IMR-90 (cell line): ENCODE measurements around the gene DLL4. TPM values are rescaled to one million over a fixed set of nuclear protein-coding genes. Genes with fewer than 3 reads are reported as not detected.

Source experiments
- ATAC-seq: fragments of 200-7000 bp; cut with Tn5 transposase; 2 replicates; pipeline ENCODE4 v1.9.1; 2020; ENCODE audit warnings: low read depth, mild to moderate bottlenecking, moderate library complexity
- BruUV-seq: library from RNA; stranded (reverse); fragments of 400-500 nt; replicated peaks from 2 replicates; lab custom pipeline; 2021; lab: Mats Ljungman, UMichigan
- CTCF ChIA-PET: fragments of 300-600 bp; formaldehyde crosslinking; extraction: SDS; loops from one replicate; lab custom pipeline; 2021; ENCODE audit warnings: antibody characterized with exemption; lab: Yijun Ruan, JAX
- POLR2A ChIA-PET: fragments of 300-600 bp; sonication (Branson Sonifier 250); formaldehyde crosslinking; loops from one replicate; lab custom pipeline; 2022; ENCODE audit warnings: antibody characterized with exemption; ENCODE audit not compliant: unreplicated experiment; lab: Charles Lee
- DNase-seq: peaks from one replicate; pipeline ENCODE4 v3.0.0; 2013
- H2AFZ ChIP-seq: replicated peaks from 2 replicates; pipeline ENCODE3; 2013; ENCODE audit warnings: low read length, mild to moderate bottlenecking; ENCODE audit not compliant: poor library complexity
- H2AK5ac ChIP-seq: 2 replicates; pipeline ENCODE4 v1.6.1; 2013; ENCODE audit warnings: low read depth, low read length, inconsistent platforms
- H2AK9ac ChIP-seq: replicated peaks from 2 replicates; pipeline ENCODE3; 2013; ENCODE audit warnings: mild to moderate bottlenecking, low read depth, low read length, moderate library complexity; ENCODE audit not compliant: poor library complexity
- H2BK120ac ChIP-seq: 2 replicates; pipeline ENCODE4 v1.6.1; 2013; ENCODE audit warnings: low read depth, low read length, inconsistent platforms
- H2BK15ac ChIP-seq: 3 replicates; pipeline ENCODE4 v1.6.1; 2013; ENCODE audit warnings: low read depth, low read length, inconsistent platforms
- H2BK20ac ChIP-seq: 2 replicates; pipeline ENCODE4 v1.6.1; 2013; ENCODE audit warnings: low read depth, mild to moderate bottlenecking, inconsistent platforms, low read length, moderate library complexity
- H2BK5ac ChIP-seq: 2 replicates; pipeline ENCODE4 v1.6.1; 2013; ENCODE audit warnings: mild to moderate bottlenecking, low read depth, low read length, inconsistent platforms; ENCODE audit not compliant: poor library complexity, severe bottlenecking
- H3K14ac ChIP-seq: replicated peaks from 2 replicates; pipeline ENCODE4 v1.6.1; 2013; ENCODE audit warnings: low read depth, low read length, inconsistent platforms
- H3K18ac ChIP-seq: 2 replicates; pipeline ENCODE4 v1.6.1; 2013; ENCODE audit warnings: low read depth, low read length, control low read depth
- H3K23ac ChIP-seq: 2 replicates; pipeline ENCODE4 v1.6.1; 2013; ENCODE audit warnings: low read depth, low read length, inconsistent platforms
- H3K27ac ChIP-seq: 2 replicates; pipeline ENCODE4 v1.5.1; 2013; ENCODE audit warnings: mild to moderate bottlenecking, control low read depth, low read length; ENCODE audit not compliant: insufficient read depth
- H3K27me3 ChIP-seq: 2 replicates; pipeline ENCODE4 v1.6.1; 2013; ENCODE audit warnings: low read length; ENCODE audit not compliant: control insufficient read depth, insufficient read depth
- H3K36me3 ChIP-seq: 2 replicates; pipeline ENCODE4 v1.6.1; 2013; ENCODE audit warnings: low read length, mixed read lengths; ENCODE audit not compliant: control insufficient read depth, insufficient read depth
- H3K4ac ChIP-seq: 2 replicates; pipeline ENCODE4 v1.6.1; 2013; ENCODE audit warnings: low read depth, low read length, inconsistent platforms
- H3K4me1 ChIP-seq: 2 replicates; pipeline ENCODE4 v1.6.1; 2013; ENCODE audit warnings: low read length, mixed read lengths; ENCODE audit not compliant: control insufficient read depth, insufficient read depth
- H3K4me2 ChIP-seq: 2 replicates; pipeline ENCODE4 v1.6.1; 2013; ENCODE audit warnings: low read depth, mild to moderate bottlenecking, control low read depth, low read length, moderate library complexity
- H3K4me3 ChIP-seq: 2 replicates; pipeline ENCODE4 v1.5.1; 2013; ENCODE audit warnings: low read depth, mild to moderate bottlenecking, control low read depth, low read length, moderate library complexity; ENCODE audit not compliant: insufficient read depth
- H3K56ac ChIP-seq: 2 replicates; pipeline ENCODE4 v1.6.1; 2013; ENCODE audit warnings: low read length, inconsistent platforms; ENCODE audit not compliant: insufficient read depth; ENCODE audit errors: extremely low read depth
- H3K79me1 ChIP-seq, 2 experiments: 2 replicates each; pipeline ENCODE4 v1.6.1; 2013; ENCODE audit warnings: low read length in 2 of 2, inconsistent platforms in 1 of 2, low read depth in 1 of 2
- H3K9ac ChIP-seq: 2 replicates; pipeline ENCODE4 v1.6.1; 2013; ENCODE audit warnings: low read depth, low read length, control low read depth
- H3K9me1 ChIP-seq: 2 replicates; pipeline ENCODE4 v1.6.1; 2013; ENCODE audit warnings: low read length, inconsistent platforms; ENCODE audit not compliant: insufficient read depth
- H3K9me3 ChIP-seq: 2 replicates; pipeline ENCODE4 v1.6.1; 2013; ENCODE audit warnings: low read length; ENCODE audit not compliant: control insufficient read depth, insufficient read depth
- H4K20me1 ChIP-seq: 2 replicates; pipeline ENCODE4 v1.6.1; 2013; ENCODE audit warnings: low read length, inconsistent platforms; ENCODE audit not compliant: insufficient read depth
- H4K5ac ChIP-seq: 2 replicates; pipeline ENCODE4 v1.6.1; 2013; ENCODE audit warnings: mild to moderate bottlenecking, low read depth, low read length, control low read depth
- H4K8ac ChIP-seq, 2 experiments: 2 replicates each; pipeline ENCODE4 v1.6.1; 2013; ENCODE audit warnings: low read depth in 2 of 2, low read length in 2 of 2, control low read depth in 1 of 2, inconsistent platforms in 1 of 2
- H4K91ac ChIP-seq: 2 replicates; pipeline ENCODE4 v1.6.1; 2013; ENCODE audit warnings: low read depth, low read length, inconsistent platforms; ENCODE audit not compliant: insufficient read depth
- BHLHE40 ChIP-seq: fragments of 150-350 bp; IDR thresholded peaks from 2 replicates; pipeline ENCODE4 v1.6.1; 2016; ENCODE audit warnings: mild to moderate bottlenecking, low read depth, low read length
- CEBPB ChIP-seq: IDR thresholded peaks from 2 replicates; pipeline ENCODE4 v1.6.1; 2012; ENCODE audit warnings: low read depth, low read length, improper control_type of control experiment
- CHD1 ChIP-seq: IDR thresholded peaks from 2 replicates; pipeline ENCODE4 v1.6.1; 2012; ENCODE audit warnings: low read depth, low read length, improper control_type of control experiment
- CTCF ChIP-seq: conservative IDR thresholded peaks from 2 replicates; pipeline ENCODE4 v1.5.1; 2012; ENCODE audit warnings: mild to moderate bottlenecking, low read depth, low read length, improper control_type of control experiment
- ELK1 ChIP-seq: fragments of 150-350 bp; IDR thresholded peaks from 2 replicates; pipeline ENCODE4 v1.6.1; 2016; ENCODE audit warnings: low read depth, mild to moderate bottlenecking, low read length, moderate library complexity, borderline replicate concordance
- FOS ChIP-seq: fragments of 150-350 bp; IDR thresholded peaks from 2 replicates; pipeline ENCODE4 v1.6.1; 2016; ENCODE audit warnings: low read depth, low read length
- MAFK ChIP-seq: IDR thresholded peaks from 2 replicates; pipeline ENCODE4 v1.6.1; 2012; ENCODE audit warnings: low read depth, low read length, improper control_type of control experiment
- MAZ ChIP-seq: IDR thresholded peaks from 2 replicates; pipeline ENCODE4 v1.6.1; 2012; ENCODE audit warnings: low read depth, mild to moderate bottlenecking, low read length, improper control_type of control experiment, moderate library complexity, borderline replicate concordance
- MXI1 ChIP-seq: IDR thresholded peaks from 2 replicates; pipeline ENCODE4 v1.6.1; 2012; ENCODE audit warnings: low read depth, mild to moderate bottlenecking, low read length, moderate library complexity, borderline replicate concordance
- NFE2L2 ChIP-seq: fragments of 150-350 bp; IDR thresholded peaks from 2 replicates; pipeline ENCODE4 v1.6.1; 2016; ENCODE audit warnings: low read depth, mild to moderate bottlenecking, low read length
- POLR2A ChIP-seq: IDR thresholded peaks from 2 replicates; pipeline ENCODE4 v1.6.1; 2012; ENCODE audit warnings: mild to moderate bottlenecking, low read depth, low read length
- RAD21 ChIP-seq: IDR thresholded peaks from 2 replicates; pipeline ENCODE4 v1.6.1; 2012; ENCODE audit warnings: low read length, improper control_type of control experiment
- RCOR1 ChIP-seq: IDR thresholded peaks from 2 replicates; pipeline ENCODE4 v1.6.1; 2012; ENCODE audit warnings: mild to moderate bottlenecking, low read length, improper control_type of control experiment; ENCODE audit not compliant: insufficient replicate concordance
- RFX5 ChIP-seq: IDR thresholded peaks from 2 replicates; pipeline ENCODE4 v1.8.0; 2012; ENCODE audit warnings: low read depth, mild to moderate bottlenecking, low read length, moderate library complexity
- SMC3 ChIP-seq: fragments of 150-350 bp; IDR thresholded peaks from 2 replicates; pipeline ENCODE4 v1.6.1; 2016; ENCODE audit warnings: low read depth, mild to moderate bottlenecking, antibody characterized with exemption, low read length, moderate library complexity
- WGBS, 2 experiments: methylation state at CpG; one replicate each; pipeline versions ENCODE4 v1.1.5 to v1.1.7; 2013; ENCODE audit warnings: missing lambda C conversion rate in 2 of 2; ENCODE audit not compliant: insufficient read length in 1 of 2; ENCODE audit errors: extremely low coverage in 2 of 2; 5-methylcytosine and 5-hydroxymethylcytosine counted together
- dilution Hi-C: fragments of 300-500 bp; cut with HindIII; formaldehyde crosslinking; loops from one replicate; pipeline ENCODE4 v1.14.3; 2018; ENCODE audit warnings: low sequenced_read_pairs; ENCODE audit not compliant: unreplicated experiment
- in situ Hi-C: fragments of 300-500 bp; cut with MboI; formaldehyde crosslinking; loops from 3 replicates; pipeline ENCODE4 v1.14.3; 2019; ENCODE audit warnings: low sequenced_read_pairs, inconsistent platforms, mixed read lengths
- intact Hi-C: fragments of 100-400 bp; cut with micrococcal nuclease; formaldehyde crosslinking; loops from 2 replicates; pipeline ENCODE4 v1.10.0; 2022
- polyA plus RNA-seq, 3 experiments: library from polyadenylated mRNA; depleted of rRNA; stranded (reverse); fragments of >200 nt; gene quantifications; 2 replicates each; pipeline ENCODE4 v1.2.3, GENCODE V29; 2012; ENCODE audit warnings: low replicate concordance in 1 of 3
- total RNA-seq: library from RNA; depleted of rRNA; stranded (reverse); fragments of >200 nt; gene quantifications from 2 replicates; pipeline ENCODE4 v1.2.3, GENCODE V29; 2012
- TF ChIP-seq, protein P1 (sequence below): fragments of 150-350 bp; IDR thresholded peaks from 2 replicates; pipeline ENCODE4 v1.6.1; 2017; ENCODE audit warnings: mild to moderate bottlenecking, antibody characterized with exemption, low read length, low read depth

The DLL4 gene
- total and polyA plus RNA-seq, 2 of the 4 experiments (the other 2 are of a cell fraction), result 1.8 to 3.4 TPM

DNA sequence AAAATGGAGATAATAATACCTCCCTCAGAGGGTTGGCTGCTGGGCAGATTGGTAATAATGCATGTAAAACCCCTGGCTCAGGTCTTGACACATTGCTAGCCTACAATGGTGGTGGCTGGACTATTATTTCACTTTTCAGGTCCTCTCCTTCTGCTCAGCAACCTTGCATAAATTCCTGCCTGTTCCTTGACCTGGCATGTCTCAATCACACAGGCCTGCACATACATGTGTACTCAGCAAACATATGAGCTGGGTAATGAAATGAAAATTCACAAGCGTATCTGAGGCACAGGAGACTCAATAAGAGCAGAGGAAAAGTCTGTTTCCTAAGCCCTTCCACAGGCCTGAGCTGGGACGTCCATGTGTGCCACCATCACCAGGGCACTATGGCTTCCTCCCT lies 17.4 kb upstream of the DLL4 start:
- no peak for TF ChIP-seq CEBPB
- TF ChIP-seq SMC3, result no peak
- TF ChIP-seq MXI1, result no peak
- TF ChIP-seq FOS, result no peak
- TF ChIP-seq POLR2A, result no peak
- TF ChIP-seq RCOR1, result no peak
- no peak for TF ChIP-seq CHD1
- TF ChIP-seq, protein P1, sequence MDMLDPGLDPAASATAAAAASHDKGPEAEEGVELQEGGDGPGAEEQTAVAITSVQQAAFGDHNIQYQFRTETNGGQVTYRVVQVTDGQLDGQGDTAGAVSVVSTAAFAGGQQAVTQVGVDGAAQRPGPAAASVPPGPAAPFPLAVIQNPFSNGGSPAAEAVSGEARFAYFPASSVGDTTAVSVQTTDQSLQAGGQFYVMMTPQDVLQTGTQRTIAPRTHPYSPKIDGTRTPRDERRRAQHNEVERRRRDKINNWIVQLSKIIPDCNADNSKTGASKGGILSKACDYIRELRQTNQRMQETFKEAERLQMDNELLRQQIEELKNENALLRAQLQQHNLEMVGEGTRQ, result no peak
- TF ChIP-seq RFX5, result no peak
- no peak for TF ChIP-seq CTCF
- no peak for TF ChIP-seq NFE2L2
- TF ChIP-seq MAZ, result no peak
- no peak for TF ChIP-seq MAFK
- TF ChIP-seq RAD21, result no peak
- TF ChIP-seq ELK1, result no peak
- TF ChIP-seq BHLHE40, result no peak
- no peak overlapping the region for H3K9ac ChIP-seq
- no peak overlapping the region for H3K23ac ChIP-seq
- H4K8ac ChIP-seq, result no peak overlapping the region
- WGBS, 2 experiments, result no CpG with 5 or more reads among the region's 2 CpGs
- intact Hi-C loops, result no loop called here
- no peak overlapping the region for H3K18ac ChIP-seq
- H2AK5ac ChIP-seq, result no peak overlapping the region
- H4K5ac ChIP-seq, result no peak overlapping the region
- ATAC-seq (no peak), DNase-seq (no peak)
- peaks cover 10% of the 10 kb centered on the region for H3K9me1 ChIP-seq
- H3K36me3 ChIP-seq, result no peaks in the 10 kb centered on the region
- H4K20me1 ChIP-seq, result no peaks in the 10 kb centered on the region
- H2AK9ac ChIP-seq, result no peak overlapping the region
- H3K79me1 ChIP-seq, result peaks cover 0 to 13% of the 10 kb centered on the region in 2 experiments; a peak in 2 of 4 replicates
- H2BK20ac ChIP-seq, result no peak overlapping the region
- no peak overlapping the region for H3K4ac ChIP-seq
- H3K4me2 ChIP-seq, result no peak overlapping the region
- POLR2A ChIA-PET, result no interaction called here
- H3K56ac ChIP-seq, result no peak overlapping the region
- no peak overlapping the region for H3K27ac ChIP-seq
- in situ Hi-C loops, result no loop called here
- H4K91ac ChIP-seq, result no peak overlapping the region
- no TSS peak for BruUV-seq
- no peaks in the 10 kb centered on the region for H3K9me3 ChIP-seq
- H2AFZ ChIP-seq, result no peak overlapping the region
- no peak overlapping the region for H2BK120ac ChIP-seq
- no peak overlapping the region for H3K4me3 ChIP-seq
- H3K14ac ChIP-seq, result no peak overlapping the region
- CTCF ChIA-PET, result no interaction called here
- H2BK5ac ChIP-seq, result no peak overlapping the region
- H3K27me3 ChIP-seq, result no peaks in the 10 kb centered on the region
- no peak overlapping the region for H2BK15ac ChIP-seq
- peaks cover 8% of the 10 kb centered on the region for H3K4me1 ChIP-seq
- dilution Hi-C loops, result no loop called here
